Measurements from ENCODE around the gene CST4.

The CST4 gene

GRCh38 chr20:23654717-23655116 lies 34.1 kb downstream of the CST4 start:
- H3K27ac ChIP-seq (ENCODE audit: low read length) = no peak overlapping the region
- no peak overlapping the region for H2AFZ ChIP-seq (ENCODE audit: low read depth, low read length)
- no peak overlapping the region for H3K9ac ChIP-seq (ENCODE audit: low read depth, low read length)

GRCh38 chr20:23654000-23654399 lies 34.8 kb downstream of the CST4 start:
- Histone ChIP-seq H3K79me2 (ENCODE audit: insufficient read depth, low read length) (no peaks in the 10 kb centered on the region), H3K4me3 (ENCODE audit: low read depth in 1 of 2, low read length in 2 of 2) (no peak overlapping the region), H3K9ac (ENCODE audit: low read depth, low read length) (no peak overlapping the region), H3K4me2 (ENCODE audit: insufficient read depth, low read length) (no peak overlapping the region), H3K4me1 (ENCODE audit: insufficient read depth, low read length) (no peaks in the 10 kb centered on the region), H2AFZ (ENCODE audit: low read depth, low read length) (no peak overlapping the region), H3K27ac (ENCODE audit: low read length) (no peak overlapping the region), H3K27me3 (ENCODE audit: insufficient read depth, low read length, poor library complexity) (peaks cover 23% of the 10 kb centered on the region), H4K20me1 (ENCODE audit: insufficient read depth, low read length) (no peaks in the 10 kb centered on the region), H3K9me3 (ENCODE audit: insufficient read depth, low read length, severe bottlenecking) (no peaks in the 10 kb centered on the region), H3K36me3 (ENCODE audit: insufficient read depth, low read length) (no peaks in the 10 kb centered on the region)
- DNase-seq = no peak
- no peak for TF ChIP-seq EZH2 (IDR thresholded peaks at IDR 0.05; ENCODE audit: borderline replicate concordance, low read depth, low read length, severe bottlenecking)
- TF ChIP-seq CTCF (IDR thresholded peaks at IDR 0.05; ENCODE audit: borderline replicate concordance, extremely low read depth, low read length, poor library complexity, severe bottlenecking) = no peak
- ATAC-seq (ENCODE audit: insufficient read depth, low read depth) = no peak

More at GRCh38 chr20:23654717-23655116, 34.1 kb downstream of the CST4 start:
- H3K4me1 ChIP-seq (ENCODE audit: insufficient read depth, low read length) = no peaks in the 10 kb centered on the region
- DNase-seq (no peak), ATAC-seq (ENCODE audit: insufficient read depth, low read depth) (no peak)
- no peak for TF ChIP-seq EZH2 (IDR thresholded peaks at IDR 0.05; ENCODE audit: borderline replicate concordance, low read depth, low read length, severe bottlenecking)
- no peak for TF ChIP-seq CTCF (IDR thresholded peaks at IDR 0.05; ENCODE audit: borderline replicate concordance, extremely low read depth, low read length, poor library complexity, severe bottlenecking)
- H3K4me3 ChIP-seq (ENCODE audit: low read depth in 1 of 2, low read length in 2 of 2) = no peak overlapping the region
- H3K4me2 ChIP-seq (ENCODE audit: insufficient read depth, low read length) = no peak overlapping the region
- no peaks in the 10 kb centered on the region for H4K20me1 ChIP-seq (ENCODE audit: insufficient read depth, low read length)
- H3K36me3 ChIP-seq (ENCODE audit: insufficient read depth, low read length) = no peaks in the 10 kb centered on the region
- H3K27me3 ChIP-seq (ENCODE audit: insufficient read depth, low read length, poor library complexity) = peaks cover 23% of the 10 kb centered on the region
- H3K9me3 ChIP-seq (ENCODE audit: insufficient read depth, low read length, severe bottlenecking) = no peaks in the 10 kb centered on the region
- H3K79me2 ChIP-seq (ENCODE audit: insufficient read depth, low read length) = no peaks in the 10 kb centered on the region

- Histone ChIP-seq H3K4me1 (ENCODE audit: insufficient read depth, low read length) (no peaks in the 10 kb centered on the region), H3K4me2 (ENCODE audit: insufficient read depth, low read length) (no peak overlapping the region), H3K79me2 (ENCODE audit: insufficient read depth, low read length) (no peaks in the 10 kb centered on the region), H4K20me1 (ENCODE audit: insufficient read depth, low read length) (no peaks in the 10 kb centered on the region), H3K36me3 (ENCODE audit: insufficient read depth, low read length) (no peaks in the 10 kb centered on the region), H3K27me3 (ENCODE audit: insufficient read depth, low read length, poor library complexity) (peaks cover 22% of the 10 kb centered on the region), H2AFZ (ENCODE audit: low read depth, low read length) (no peak overlapping the region), H3K9ac (ENCODE audit: low read depth, low read length) (no peak overlapping the region), H3K4me3 (ENCODE audit: low read depth in 1 of 2, low read length in 2 of 2) (no peak overlapping the region), H3K9me3 (ENCODE audit: insufficient read depth, low read length, severe bottlenecking) (no peaks in the 10 kb centered on the region), H3K27ac (ENCODE audit: low read length) (no peak overlapping the region)
- TF ChIP-seq EZH2 (IDR thresholded peaks at IDR 0.05; ENCODE audit: borderline replicate concordance, low read depth, low read length, severe bottlenecking) (no peak), CTCF (IDR thresholded peaks at IDR 0.05; ENCODE audit: borderline replicate concordance, extremely low read depth, low read length, poor library complexity, severe bottlenecking) (no peak)
- ATAC-seq (ENCODE audit: insufficient read depth, low read depth) = no peak
- DNase-seq = no peak
These were observed 35.4 kb downstream of the CST4 start for GRCh38 chr20:23653400-23653938.

- H3K4me3 ChIP-seq (ENCODE audit: low read depth in 1 of 2, low read length in 2 of 2) = no peak overlapping the region
- H3K27ac ChIP-seq (ENCODE audit: low read length) = no peak overlapping the region
- H3K9ac ChIP-seq (ENCODE audit: low read depth, low read length) = no peak overlapping the region
- no peaks in the 10 kb centered on the region for H3K4me1 ChIP-seq (ENCODE audit: insufficient read depth, low read length)
- ATAC-seq (ENCODE audit: insufficient read depth, low read depth) = no peak
- no peaks in the 10 kb centered on the region for H3K79me2 ChIP-seq (ENCODE audit: insufficient read depth, low read length)
- no peak for TF ChIP-seq EZH2 (IDR thresholded peaks at IDR 0.05; ENCODE audit: borderline replicate concordance, low read depth, low read length, severe bottlenecking)
- TF ChIP-seq CTCF (IDR thresholded peaks at IDR 0.05; ENCODE audit: borderline replicate concordance, extremely low read depth, low read length, poor library complexity, severe bottlenecking) = no peak
- DNase-seq = no peak
- no peaks in the 10 kb centered on the region for H3K9me3 ChIP-seq (ENCODE audit: insufficient read depth, low read length, severe bottlenecking)
- H3K4me2 ChIP-seq (ENCODE audit: insufficient read depth, low read length) = no peak overlapping the region
- H3K36me3 ChIP-seq (ENCODE audit: insufficient read depth, low read length) = no peaks in the 10 kb centered on the region
- peaks cover 20% of the 10 kb centered on the region for H3K27me3 ChIP-seq (ENCODE audit: insufficient read depth, low read length, poor library complexity)
- no peak overlapping the region for H2AFZ ChIP-seq (ENCODE audit: low read depth, low read length)
- H4K20me1 ChIP-seq (ENCODE audit: insufficient read depth, low read length) = no peaks in the 10 kb centered on the region
These were observed 35.9 kb downstream of the CST4 start for GRCh38 chr20:23652926-23653325.

Data from DND-41 (cell line).